Osteocyte (in vitro differentiated cells): ENCODE data around the gene SERBP1. TPM values are rescaled to one million over a fixed set of nuclear protein-coding genes. Genes with fewer than 3 reads are reported as not detected.

ENCODE experiments used
- DNase-seq: peaks from one replicate; pipeline ENCODE4 v3.0.0; 2021; ENCODE audit warnings: mixed read lengths; ENCODE audit not compliant: unreplicated experiment; ENCODE audit errors: extremely low spot score
- H3K27ac Mint-ChIP-seq: one replicate; pipeline ENCODE4 v1.8.0; 2021; ENCODE audit warnings: mild to moderate bottlenecking, mixed read lengths; ENCODE audit not compliant: unreplicated experiment
- H3K27me3 Mint-ChIP-seq: one replicate; pipeline ENCODE4 v1.8.0; 2021; ENCODE audit warnings: mixed read lengths; ENCODE audit not compliant: unreplicated experiment
- H3K36me3 Mint-ChIP-seq: one replicate; pipeline ENCODE4 v1.8.0; 2021; ENCODE audit warnings: mixed read lengths; ENCODE audit not compliant: unreplicated experiment
- H3K4me1 Mint-ChIP-seq: one replicate; pipeline ENCODE4 v1.8.0; 2021; ENCODE audit warnings: mixed read lengths; ENCODE audit not compliant: unreplicated experiment
- H3K4me3 Mint-ChIP-seq: one replicate; pipeline ENCODE4 v1.8.0; 2021; ENCODE audit warnings: mild to moderate bottlenecking, moderate library complexity, mixed read lengths; ENCODE audit not compliant: unreplicated experiment
- H3K9me3 Mint-ChIP-seq: one replicate; pipeline ENCODE4 v1.8.0; 2021; ENCODE audit warnings: mixed read lengths; ENCODE audit not compliant: unreplicated experiment
- total RNA-seq: library from RNA; stranded (reverse); gene quantifications from 2 replicates; pipeline ENCODE4 v1.2.1, GENCODE V29; 2021
- TF ChIP-seq, protein P1 (sequence below): fragments of 200-600 bp; sonication (generic); IDR thresholded peaks from 2 replicates; pipeline ENCODE4 v1.5.0; 2021; ENCODE audit warnings: antibody characterized with exemption, mild to moderate bottlenecking, moderate library complexity

The SERBP1 gene
- total RNA-seq, 1 donor from 2014 or later, result 182 TPM

DNA sequence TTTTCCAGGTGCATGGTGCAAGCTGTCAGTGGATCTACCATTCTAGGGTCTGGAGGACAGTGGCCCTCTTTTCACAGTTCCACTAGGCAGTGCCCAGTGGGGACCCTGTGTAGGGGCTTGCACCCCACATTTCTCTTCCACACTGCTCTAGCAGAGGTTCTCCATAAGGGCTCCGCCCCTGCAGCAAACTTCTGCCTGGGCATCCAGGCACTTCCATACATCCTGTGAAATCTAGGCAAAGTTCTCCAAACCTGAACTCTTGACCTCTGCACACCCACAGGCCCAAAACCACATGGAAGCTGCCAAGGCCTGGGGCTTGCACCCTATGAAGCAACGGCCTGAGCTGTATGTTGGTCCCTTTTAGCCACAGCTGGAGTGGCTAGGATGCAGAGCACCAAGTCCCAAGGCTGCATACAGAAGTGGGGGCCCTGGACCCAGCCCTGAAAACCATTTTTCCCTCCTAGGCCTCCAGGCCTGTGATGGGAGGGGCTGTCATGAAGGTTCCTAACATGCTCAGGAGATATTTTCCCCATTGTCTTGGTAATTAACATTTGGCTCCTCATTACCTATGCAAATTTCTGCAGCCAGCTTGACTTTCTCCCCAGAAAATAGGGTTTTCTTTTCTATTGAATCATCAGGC is 46.1 kb downstream of the SERBP1 start:
- no peak for DNase-seq
- no peak overlapping the region for H3K27ac Mint-ChIP-seq
- no peaks in the 10 kb centered on the region for H3K4me1 Mint-ChIP-seq
- H3K27me3 Mint-ChIP-seq, result no peaks in the 10 kb centered on the region
- peaks cover 6% of the 10 kb centered on the region for H3K9me3 Mint-ChIP-seq
- TF ChIP-seq, protein P1, sequence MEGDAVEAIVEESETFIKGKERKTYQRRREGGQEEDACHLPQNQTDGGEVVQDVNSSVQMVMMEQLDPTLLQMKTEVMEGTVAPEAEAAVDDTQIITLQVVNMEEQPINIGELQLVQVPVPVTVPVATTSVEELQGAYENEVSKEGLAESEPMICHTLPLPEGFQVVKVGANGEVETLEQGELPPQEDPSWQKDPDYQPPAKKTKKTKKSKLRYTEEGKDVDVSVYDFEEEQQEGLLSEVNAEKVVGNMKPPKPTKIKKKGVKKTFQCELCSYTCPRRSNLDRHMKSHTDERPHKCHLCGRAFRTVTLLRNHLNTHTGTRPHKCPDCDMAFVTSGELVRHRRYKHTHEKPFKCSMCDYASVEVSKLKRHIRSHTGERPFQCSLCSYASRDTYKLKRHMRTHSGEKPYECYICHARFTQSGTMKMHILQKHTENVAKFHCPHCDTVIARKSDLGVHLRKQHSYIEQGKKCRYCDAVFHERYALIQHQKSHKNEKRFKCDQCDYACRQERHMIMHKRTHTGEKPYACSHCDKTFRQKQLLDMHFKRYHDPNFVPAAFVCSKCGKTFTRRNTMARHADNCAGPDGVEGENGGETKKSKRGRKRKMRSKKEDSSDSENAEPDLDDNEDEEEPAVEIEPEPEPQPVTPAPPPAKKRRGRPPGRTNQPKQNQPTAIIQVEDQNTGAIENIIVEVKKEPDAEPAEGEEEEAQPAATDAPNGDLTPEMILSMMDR, result no peak
- no peak overlapping the region for H3K4me3 Mint-ChIP-seq
- peaks cover 7% of the 10 kb centered on the region for H3K36me3 Mint-ChIP-seq

DNA sequence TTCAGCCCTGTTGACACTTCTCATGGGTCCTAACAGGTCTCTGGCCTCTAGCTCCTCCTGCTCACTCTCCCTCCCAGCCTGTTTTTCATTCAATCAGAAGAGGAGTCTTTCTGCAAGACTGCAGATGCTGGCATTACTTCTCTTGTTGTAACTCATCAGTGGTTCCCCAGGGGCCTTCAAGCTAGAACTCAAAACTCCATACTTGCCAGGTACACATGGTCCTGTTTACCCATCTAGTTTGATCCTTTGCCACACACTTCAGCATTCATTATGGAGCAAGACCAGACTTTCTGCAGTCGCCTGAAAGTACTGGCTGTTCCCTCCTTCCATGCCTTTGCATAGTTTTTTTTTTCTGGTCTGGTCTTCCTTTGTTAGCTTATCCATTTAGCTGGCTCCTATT is 47.9 kb downstream of the SERBP1 start:
- no peak for DNase-seq
- Mint-ChIP-seq H3K4me3 (no peak overlapping the region), H3K4me1 (no peaks in the 10 kb centered on the region), H3K9me3 (peaks cover 6% of the 10 kb centered on the region), H3K36me3 (peaks cover 7% of the 10 kb centered on the region), H3K27ac (no peak overlapping the region), H3K27me3 (no peaks in the 10 kb centered on the region)
- TF ChIP-seq, protein P1, result no peak

DNA sequence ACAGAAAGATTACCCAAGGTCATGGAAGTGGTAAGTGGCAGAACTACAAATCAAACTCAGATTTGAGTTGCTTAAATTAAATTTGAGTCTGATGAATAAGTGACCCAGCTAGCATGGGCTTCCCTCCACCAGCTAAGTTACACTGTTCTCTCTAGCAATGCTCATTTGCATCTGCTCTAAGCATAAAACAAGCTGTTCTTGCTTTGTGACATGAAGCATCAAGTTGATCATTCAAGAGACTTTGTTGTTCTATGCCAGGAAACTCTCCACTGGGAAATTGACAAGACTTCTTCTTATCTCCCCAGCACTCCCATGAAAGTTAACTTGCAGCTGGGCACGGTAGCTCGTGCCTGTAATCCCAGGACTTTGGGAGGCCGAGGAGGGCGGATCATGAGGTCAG is 49.0 kb downstream of the SERBP1 start:
- no peak overlapping the region for H3K27ac Mint-ChIP-seq

DNA sequence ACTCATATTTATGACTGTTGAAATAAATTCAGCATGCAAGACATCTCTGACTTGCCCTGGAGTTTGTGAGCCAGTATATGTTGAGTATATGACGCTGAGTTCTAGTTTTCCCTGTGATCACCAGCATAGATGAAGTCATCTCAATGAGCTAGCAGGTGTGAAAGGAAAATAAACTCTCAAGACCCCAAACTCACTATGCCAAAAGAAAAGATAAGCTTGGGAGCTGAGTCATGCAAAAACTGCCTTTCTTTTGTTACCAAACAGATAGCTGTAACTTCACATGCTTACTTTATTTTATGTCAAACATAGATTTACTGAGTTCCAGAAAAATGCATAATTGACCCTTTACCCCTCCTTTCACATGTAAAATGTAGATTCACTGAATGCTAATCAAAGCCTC is 52.9 kb downstream of the SERBP1 start:
- H3K27me3 Mint-ChIP-seq, result no peaks in the 10 kb centered on the region
- H3K27ac Mint-ChIP-seq, result no peak overlapping the region
- H3K4me3 Mint-ChIP-seq, result no peak overlapping the region

More for the DNA sequence above, 49.0 kb downstream of the SERBP1 start:
- Mint-ChIP-seq H3K9me3 (peaks cover 6% of the 10 kb centered on the region), H3K4me3 (no peak overlapping the region), H3K4me1 (no peaks in the 10 kb centered on the region), H3K27me3 (no peaks in the 10 kb centered on the region), H3K36me3 (peaks cover 7% of the 10 kb centered on the region)
- TF ChIP-seq, protein P1, result no peak
- DNase-seq, result no peak

DNA sequence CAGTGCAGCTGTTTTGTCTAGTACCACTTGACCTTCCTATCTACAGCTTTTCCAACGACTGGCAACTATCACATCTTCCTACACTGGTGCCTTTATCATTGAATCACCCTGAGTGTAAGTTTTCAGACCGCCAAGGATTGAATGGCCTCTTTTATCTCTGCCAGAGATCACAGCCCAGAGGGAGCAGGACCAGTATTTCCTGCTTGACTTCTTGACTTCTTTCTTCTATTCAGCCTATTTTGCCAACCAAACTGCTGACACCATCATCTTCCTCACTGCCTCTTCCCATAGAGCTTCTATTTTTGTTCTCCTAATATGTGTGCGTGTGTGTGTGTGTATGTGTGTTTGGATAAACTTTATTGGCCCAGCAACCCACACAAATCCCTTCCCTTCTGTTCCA is 53.8 kb downstream of the SERBP1 start:
- H3K4me1 Mint-ChIP-seq, result no peaks in the 10 kb centered on the region
- H3K4me3 Mint-ChIP-seq, result no peak overlapping the region
- H3K36me3 Mint-ChIP-seq, result peaks cover 2% of the 10 kb centered on the region
- no peaks in the 10 kb centered on the region for H3K27me3 Mint-ChIP-seq
- TF ChIP-seq, protein P1, result no peak
- H3K9me3 Mint-ChIP-seq, result no peaks in the 10 kb centered on the region
- no peak for DNase-seq
- H3K27ac Mint-ChIP-seq, result no peak overlapping the region

More for the DNA sequence above, 52.9 kb downstream of the SERBP1 start:
- TF ChIP-seq, protein P1, result no peak
- no peaks in the 10 kb centered on the region for H3K4me1 Mint-ChIP-seq
- peaks cover 2% of the 10 kb centered on the region for H3K36me3 Mint-ChIP-seq
- DNase-seq, result no peak
- H3K9me3 Mint-ChIP-seq, result no peaks in the 10 kb centered on the region
